HepG2 (cell line): ENCODE measurements around the gene TREM1. TPM values are rescaled to one million over a fixed set of nuclear protein-coding genes. Genes with fewer than 3 reads are reported as not detected.

ENCODE experiments used
- ARID4A ChIP-seq: sonication (generic); formaldehyde crosslinking; IDR thresholded peaks from 2 replicates; pipeline ENCODE4 v1.5.0; 2020; ENCODE audit warnings: mild to moderate bottlenecking, missing genetic modification reagents, borderline replicate concordance
- IRF1 ChIP-seq: sonication (generic); formaldehyde crosslinking; IDR thresholded peaks from 2 replicates; pipeline ENCODE4 v1.4.0; 2020; ENCODE audit warnings: low read depth, mild to moderate bottlenecking, missing genetic modification reagents
- LBX2 ChIP-seq: sonication (generic); formaldehyde crosslinking; IDR thresholded peaks from 2 replicates; pipeline ENCODE4 v1.5.0; 2020; ENCODE audit warnings: missing genetic modification reagents, mild to moderate bottlenecking, borderline replicate concordance
- NFE2L2 ChIP-seq: fragments of 150-350 bp; IDR thresholded peaks from 2 replicates; pipeline ENCODE4 v1.6.1; 2014; ENCODE audit warnings: low read length
- PCBP2 ChIP-seq: fragments of 200-400 bp; formaldehyde crosslinking; optimal IDR thresholded peaks from 2 replicates; pipeline ENCODE3; 2018; ENCODE audit warnings: low read length, low read depth; ENCODE audit not compliant: poor library complexity, severe bottlenecking
- TBX3 ChIP-seq: fragments of 450-650 bp; IDR thresholded peaks from 2 replicates; pipeline ENCODE4 v1.6.1; 2017; ENCODE audit warnings: antibody characterized with exemption, mild to moderate bottlenecking, inconsistent platforms, borderline replicate concordance
- TEF ChIP-seq: sonication (generic); formaldehyde crosslinking; IDR thresholded peaks from 2 replicates; pipeline ENCODE4 v1.5.0; 2020; ENCODE audit warnings: missing genetic modification reagents
- ZNF343 ChIP-seq: sonication (generic); formaldehyde crosslinking; IDR thresholded peaks from 2 replicates; pipeline ENCODE4 v1.4.0; 2020; ENCODE audit warnings: mild to moderate bottlenecking, missing genetic modification reagents
- ZNF430 ChIP-seq: sonication (generic); formaldehyde crosslinking; IDR thresholded peaks from 2 replicates; pipeline ENCODE4 v1.9.0; 2021; ENCODE audit warnings: mild to moderate bottlenecking, missing genetic modification reagents
- ZNF501 ChIP-seq: sonication (generic); formaldehyde crosslinking; IDR thresholded peaks from 2 replicates; pipeline ENCODE4 v1.5.1; 2020; ENCODE audit warnings: mild to moderate bottlenecking, moderate library complexity, missing genetic modification reagents
- ZNF784 ChIP-seq: sonication (generic); formaldehyde crosslinking; IDR thresholded peaks from 2 replicates; pipeline ENCODE4 v1.5.1; 2020; ENCODE audit warnings: missing genetic modification reagents, mild to moderate bottlenecking, borderline replicate concordance
- polyA plus RNA-seq, 8 experiments: library from polyadenylated mRNA; depleted of rRNA in 3 of 8; stranded (reverse) in 7 of 8; unstranded in 1 of 8; fragments of >200 nt; fragmentation: Illumina TruSeq in 4 of 8; extraction: Trizol in 4 of 8; gene quantifications; 2 replicates each; pipeline versions ENCODE4 v1.2.1 to v1.2.3, GENCODE V29; 2011 to 2016; ENCODE audit warnings: low read depth in 4 of 8, missing spikeins in 1 of 8, mixed read lengths in 1 of 8; ENCODE audit not compliant: insufficient read depth in 1 of 8
- total RNA-seq, 5 experiments: library from RNA; depleted of rRNA; stranded (reverse); fragments of >200 nt; fragmentation: Illumina TruSeq; extraction: Trizol; gene quantifications; 2 replicates each; pipeline ENCODE4 v1.2.3, GENCODE V29; 2016; ENCODE audit warnings: low read depth in 1 of 5

TREM1 gene
- total and polyA plus RNA-seq, 2 of the 13 experiments (the other 11 are each of a cell fraction or from before 2014, with no cell fraction given) = 0.49 TPM; not detected in 1

- TF ChIP-seq TBX3 (no peak), ZNF501 (no peak; the same call in 1 of the 2 replicates), ZNF430 (CRISPR knock-in tag) (0 out of 2 replicates have a peak, but pooled peaks have one; percentile 29), NFE2L2 (no peak), IRF1 (CRISPR knock-in tag) (no peak), ARID4A (CRISPR knock-in tag) (peak; percentile 64; the same call in 1 of the 2 replicates), TEF (CRISPR knock-in tag) (no peak), LBX2 (CRISPR knock-in tag) (no peak), ZNF343 (CRISPR knock-in tag) (no peak), PCBP2 (no peak), ZNF784 (CRISPR knock-in tag) (no peak)
Measured at GRCh38 chr6:41318654-41319565, 32.4 kb upstream of the TREM1 start (continued).
